Fibroblast of lung (primary cell): ENCODE results near the gene SLC18B1.

Experiments
- EZH2 ChIP-seq: IDR thresholded peaks from 2 replicates; pipeline ENCODE4 v1.5.1; 2012; ENCODE audit warnings: low read length, control low read depth, mild to moderate bottlenecking; ENCODE audit errors: missing control alignments
- TF ChIP-seq, protein P1 (sequence below), 2 donors: IDR thresholded peaks in 1 of 2; conservative IDR thresholded peaks in 1 of 2; 1 replicate in 1 of 2; 2 replicates in 1 of 2; pipeline ENCODE4 v1.5.1; 2011 to 2012; ENCODE audit warnings: low read length in 2 of 2, control low read depth in 1 of 2, inconsistent platforms in 1 of 2, low read depth in 1 of 2, mild to moderate bottlenecking in 1 of 2

- TF ChIP-seq, protein P1, sequence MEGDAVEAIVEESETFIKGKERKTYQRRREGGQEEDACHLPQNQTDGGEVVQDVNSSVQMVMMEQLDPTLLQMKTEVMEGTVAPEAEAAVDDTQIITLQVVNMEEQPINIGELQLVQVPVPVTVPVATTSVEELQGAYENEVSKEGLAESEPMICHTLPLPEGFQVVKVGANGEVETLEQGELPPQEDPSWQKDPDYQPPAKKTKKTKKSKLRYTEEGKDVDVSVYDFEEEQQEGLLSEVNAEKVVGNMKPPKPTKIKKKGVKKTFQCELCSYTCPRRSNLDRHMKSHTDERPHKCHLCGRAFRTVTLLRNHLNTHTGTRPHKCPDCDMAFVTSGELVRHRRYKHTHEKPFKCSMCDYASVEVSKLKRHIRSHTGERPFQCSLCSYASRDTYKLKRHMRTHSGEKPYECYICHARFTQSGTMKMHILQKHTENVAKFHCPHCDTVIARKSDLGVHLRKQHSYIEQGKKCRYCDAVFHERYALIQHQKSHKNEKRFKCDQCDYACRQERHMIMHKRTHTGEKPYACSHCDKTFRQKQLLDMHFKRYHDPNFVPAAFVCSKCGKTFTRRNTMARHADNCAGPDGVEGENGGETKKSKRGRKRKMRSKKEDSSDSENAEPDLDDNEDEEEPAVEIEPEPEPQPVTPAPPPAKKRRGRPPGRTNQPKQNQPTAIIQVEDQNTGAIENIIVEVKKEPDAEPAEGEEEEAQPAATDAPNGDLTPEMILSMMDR (conservative IDR thresholded peaks at IDR 0.05 in 1 of 2, IDR thresholded peaks at IDR 0.05 in 1 of 2; ENCODE audit: low read depth in 1 of 2, low read length in 2 of 2), result no peak
- no peak for TF ChIP-seq EZH2
Measured at GRCh38 chr6:132733283-132733682, 65.2 kb downstream of the SLC18B1 start.
